Activated CD4-positive, alpha-beta memory T cell treated with anti-CD3 and anti-CD28 coated beads, Interleukin-2, amount 10 ng/mL, durations not matched to agents 7 days and 5 days (primary cell): Measurements from ENCODE around the gene ZNF729. TPM values are rescaled to one million over a fixed set of nuclear protein-coding genes. Genes with fewer than 3 reads are reported as not detected.

Source experiments
- total RNA-seq, 2 experiments: library from RNA; stranded (reverse); gene quantifications; one replicate each; pipeline ENCODE4 v1.2.3, GENCODE V29; 2021

The ZNF729 gene
- total RNA-seq, 2 experiments from 2014 or later = not detected

Other genes with a start within 250 kb of the ZNF729 start
- gene ZNF257, start 234.0 kb upstream of the ZNF729 start, total RNA-seq = 1 to 10 TPM; 8.2 to 9.6 TPM
- not detected for gene ZNF676, start 89.5 kb upstream of the ZNF729 start, total RNA-seq
- gene ZNF98, start 135.9 kb downstream of the ZNF729 start, total RNA-seq = not detected